HFFc6 (cell line): ENCODE results near the gene DIS3L. TPM values are rescaled to one million over a fixed set of nuclear protein-coding genes. Genes with fewer than 3 reads are reported as not detected.

Source experiments
- DNase-seq: peaks from one replicate; pipeline ENCODE4 v3.0.0-alpha.2; 2018
- H3K27ac Mint-ChIP-seq: 2 replicates; pipeline ENCODE4 v1.8.0; 2020; ENCODE audit warnings: mild to moderate bottlenecking, mixed read lengths
- H3K27me3 Mint-ChIP-seq: 2 replicates; pipeline ENCODE4 v1.8.0; 2021; ENCODE audit warnings: mild to moderate bottlenecking, moderate library complexity, mixed read lengths; ENCODE audit not compliant: insufficient read depth
- H3K36me3 Mint-ChIP-seq: 2 replicates; pipeline ENCODE4 v1.8.0; 2021; ENCODE audit warnings: low read depth, mixed read lengths
- H3K4me1 Mint-ChIP-seq: 2 replicates; pipeline ENCODE4 v1.8.0; 2020; ENCODE audit warnings: low read depth, mixed read lengths
- H3K4me3 Mint-ChIP-seq: 2 replicates; pipeline ENCODE4 v1.8.0; 2020; ENCODE audit warnings: mild to moderate bottlenecking, moderate library complexity, mixed read lengths
- H3K9me3 Mint-ChIP-seq: 2 replicates; pipeline ENCODE4 v1.8.0; 2020; ENCODE audit warnings: mild to moderate bottlenecking, mixed read lengths
- CTCF ChIP-seq: fragments of 200-600 bp; sonication (generic); IDR thresholded peaks from 2 replicates; pipeline ENCODE4 v1.5.0; 2021; ENCODE audit warnings: antibody characterized with exemption, mild to moderate bottlenecking
- total RNA-seq, 6 experiments: library from RNA; stranded (reverse); fragmentation: NEBNext Ultra II Directional; extraction: Animal tissue kit (Norgen Biotek cat#: 25700); gene quantifications; 2 replicates in 1 of 6; 3 replicates in 5 of 6; pipeline ENCODE4 v1.2.3, GENCODE V29; 2021

The DIS3L gene
- total RNA-seq, 6 experiments from 2014 or later: 10.6 to 14.9 (median 13.5) TPM

- no peak for TF ChIP-seq CTCF
- Mint-ChIP-seq H3K4me1 (no peaks in the 10 kb centered on the region), H3K9me3 (no peaks in the 10 kb centered on the region), H3K36me3 (no peaks in the 10 kb centered on the region; the same call in 1 of the 2 replicates), H3K27me3 (no peaks in the 10 kb centered on the region), H3K27ac (no peak overlapping the region), H3K4me3 (no peak overlapping the region)
- no peak for DNase-seq
Measured at GRCh38 chr15:66309828-66310227, 16.5 kb downstream of the DIS3L start.

GRCh38 chr15:66310786-66311185 is 17.4 kb downstream of the DIS3L start:
- Mint-ChIP-seq H3K36me3 (peaks cover 1% of the 10 kb centered on the region; the same call in 1 of the 2 replicates), H3K27me3 (no peaks in the 10 kb centered on the region), H3K4me3 (no peak overlapping the region), H3K9me3 (no peaks in the 10 kb centered on the region), H3K27ac (no peak overlapping the region), H3K4me1 (no peaks in the 10 kb centered on the region)
- TF ChIP-seq CTCF: no peak
- no peak for DNase-seq

GRCh38 chr15:66312144-66312543 is 18.8 kb downstream of the DIS3L start:
- H3K4me3 Mint-ChIP-seq: no peak overlapping the region
- no peak for DNase-seq
- H3K4me1 Mint-ChIP-seq: no peaks in the 10 kb centered on the region
- TF ChIP-seq CTCF: no peak
- no peak overlapping the region for H3K27ac Mint-ChIP-seq
- H3K9me3 Mint-ChIP-seq: no peaks in the 10 kb centered on the region
- peaks cover 12% of the 10 kb centered on the region for H3K36me3 Mint-ChIP-seq
- no peaks in the 10 kb centered on the region for H3K27me3 Mint-ChIP-seq

- Mint-ChIP-seq H3K9me3 (no peaks in the 10 kb centered on the region), H3K27ac (no peak overlapping the region), H3K36me3 (peaks cover 21% of the 10 kb centered on the region), H3K27me3 (peaks cover 5% of the 10 kb centered on the region; the same call in 1 of the 2 replicates), H3K4me1 (no peaks in the 10 kb centered on the region), H3K4me3 (no peak overlapping the region)
- no peak for TF ChIP-seq CTCF
- DNase-seq: no peak
Measured at GRCh38 chr15:66323312-66323928, 30.1 kb downstream of the DIS3L start.

- Mint-ChIP-seq H3K9me3 (no peaks in the 10 kb centered on the region), H3K36me3 (peaks cover 27% of the 10 kb centered on the region)
Measured at GRCh38 chr15:66326051-66326450, 32.7 kb downstream of the DIS3L start.

More at GRCh38 chr15:66326051-66326450, 32.7 kb downstream of the DIS3L start:
- Mint-ChIP-seq H3K4me3 (no peak overlapping the region), H3K27me3 (peaks cover 5% of the 10 kb centered on the region; the same call in 1 of the 2 replicates), H3K4me1 (no peaks in the 10 kb centered on the region), H3K27ac (no peak overlapping the region)
- TF ChIP-seq CTCF: no peak
- DNase-seq: no peak
